Measurements from ENCODE around the gene TMEM182.

Gene TMEM182

GRCh38 chr2:102834523-102835273, 72.9 kb downstream of the TMEM182 start:
- H3K4me3 ChIP-seq (ENCODE audit: low read length): no peak overlapping the region
- TF ChIP-seq, protein P1, sequence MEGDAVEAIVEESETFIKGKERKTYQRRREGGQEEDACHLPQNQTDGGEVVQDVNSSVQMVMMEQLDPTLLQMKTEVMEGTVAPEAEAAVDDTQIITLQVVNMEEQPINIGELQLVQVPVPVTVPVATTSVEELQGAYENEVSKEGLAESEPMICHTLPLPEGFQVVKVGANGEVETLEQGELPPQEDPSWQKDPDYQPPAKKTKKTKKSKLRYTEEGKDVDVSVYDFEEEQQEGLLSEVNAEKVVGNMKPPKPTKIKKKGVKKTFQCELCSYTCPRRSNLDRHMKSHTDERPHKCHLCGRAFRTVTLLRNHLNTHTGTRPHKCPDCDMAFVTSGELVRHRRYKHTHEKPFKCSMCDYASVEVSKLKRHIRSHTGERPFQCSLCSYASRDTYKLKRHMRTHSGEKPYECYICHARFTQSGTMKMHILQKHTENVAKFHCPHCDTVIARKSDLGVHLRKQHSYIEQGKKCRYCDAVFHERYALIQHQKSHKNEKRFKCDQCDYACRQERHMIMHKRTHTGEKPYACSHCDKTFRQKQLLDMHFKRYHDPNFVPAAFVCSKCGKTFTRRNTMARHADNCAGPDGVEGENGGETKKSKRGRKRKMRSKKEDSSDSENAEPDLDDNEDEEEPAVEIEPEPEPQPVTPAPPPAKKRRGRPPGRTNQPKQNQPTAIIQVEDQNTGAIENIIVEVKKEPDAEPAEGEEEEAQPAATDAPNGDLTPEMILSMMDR (IDR thresholded peaks at IDR 0.05; ENCODE audit: insufficient read depth, low read depth, low read length, missing control alignments): no peak
- DNase-seq (ENCODE audit: low read depth): no peak

DNA sequence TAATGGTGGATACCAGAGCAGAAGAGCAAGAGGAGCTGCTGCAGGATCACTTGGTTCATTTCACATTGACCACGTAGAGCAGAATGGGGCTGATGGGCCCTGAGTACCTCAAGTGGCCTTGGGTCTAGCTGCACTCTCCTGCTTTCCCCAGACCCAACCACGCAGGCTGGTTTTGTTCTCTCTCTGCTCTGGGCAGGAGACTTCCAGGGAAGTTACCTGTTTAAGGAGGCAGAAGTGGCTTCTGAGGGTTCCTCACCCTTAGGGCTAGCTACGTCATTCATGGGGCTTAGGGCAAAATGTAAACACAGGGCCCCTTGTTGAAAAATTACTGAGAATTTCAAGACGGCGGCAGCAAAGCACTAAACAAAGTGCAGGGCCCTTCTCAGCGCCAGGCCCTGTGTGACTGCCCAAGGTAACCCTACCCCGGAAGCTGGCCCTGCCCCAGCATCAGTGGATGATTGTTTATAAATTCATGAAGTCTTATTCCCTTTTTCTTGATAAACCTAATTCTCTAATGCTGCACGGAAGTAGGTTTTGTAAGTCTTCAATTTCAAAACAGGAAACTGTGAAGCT, 75.9 kb downstream of the TMEM182 start:
- H3K4me3 ChIP-seq (ENCODE audit: low read length): no peak overlapping the region
- TF ChIP-seq, protein P1 (IDR thresholded peaks at IDR 0.05; ENCODE audit: insufficient read depth, low read depth, low read length, missing control alignments): no peak
- DNase-seq (ENCODE audit: low read depth): no peak

DNA sequence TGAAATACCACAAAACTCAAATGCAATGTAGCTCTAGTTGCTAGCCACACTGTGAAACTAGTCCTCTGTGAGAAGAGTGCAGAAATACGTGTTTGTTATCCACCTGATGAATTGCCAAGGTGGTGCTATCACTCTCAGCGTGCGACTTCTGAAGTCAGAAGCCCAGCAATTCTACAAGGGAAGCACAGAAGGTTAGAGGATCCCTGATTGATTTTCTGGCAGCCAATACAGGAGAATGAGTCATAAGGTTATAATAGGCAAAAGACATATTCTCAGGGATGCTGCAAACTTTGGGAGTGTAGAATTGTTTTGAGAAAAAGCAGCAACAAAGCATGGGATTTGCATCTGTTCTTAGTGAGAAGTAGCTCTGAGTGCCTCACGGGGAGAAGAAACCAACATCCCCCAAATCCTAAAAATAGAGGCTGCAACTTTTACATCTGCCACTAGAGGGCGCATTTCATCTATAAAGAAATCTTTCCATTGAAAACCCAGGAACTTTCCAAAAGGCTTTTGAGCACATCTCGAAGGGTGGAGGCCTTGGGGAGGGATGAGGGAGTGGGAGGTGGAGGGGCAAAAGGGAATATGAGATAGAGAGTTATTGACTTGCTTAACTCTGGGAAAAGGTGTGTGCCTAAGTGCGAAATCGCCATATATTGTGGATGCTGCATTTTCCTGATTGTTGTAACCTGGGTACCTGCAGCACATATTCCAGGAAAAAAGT, 78.0 kb downstream of the TMEM182 start:
- TF ChIP-seq, protein P1 (IDR thresholded peaks at IDR 0.05; ENCODE audit: insufficient read depth, low read depth, low read length, missing control alignments): peak; percentile 73
- no peak overlapping the region for H3K4me3 ChIP-seq (ENCODE audit: low read length)
- DNase-seq (ENCODE audit: low read depth): peak; percentile 44

DNA sequence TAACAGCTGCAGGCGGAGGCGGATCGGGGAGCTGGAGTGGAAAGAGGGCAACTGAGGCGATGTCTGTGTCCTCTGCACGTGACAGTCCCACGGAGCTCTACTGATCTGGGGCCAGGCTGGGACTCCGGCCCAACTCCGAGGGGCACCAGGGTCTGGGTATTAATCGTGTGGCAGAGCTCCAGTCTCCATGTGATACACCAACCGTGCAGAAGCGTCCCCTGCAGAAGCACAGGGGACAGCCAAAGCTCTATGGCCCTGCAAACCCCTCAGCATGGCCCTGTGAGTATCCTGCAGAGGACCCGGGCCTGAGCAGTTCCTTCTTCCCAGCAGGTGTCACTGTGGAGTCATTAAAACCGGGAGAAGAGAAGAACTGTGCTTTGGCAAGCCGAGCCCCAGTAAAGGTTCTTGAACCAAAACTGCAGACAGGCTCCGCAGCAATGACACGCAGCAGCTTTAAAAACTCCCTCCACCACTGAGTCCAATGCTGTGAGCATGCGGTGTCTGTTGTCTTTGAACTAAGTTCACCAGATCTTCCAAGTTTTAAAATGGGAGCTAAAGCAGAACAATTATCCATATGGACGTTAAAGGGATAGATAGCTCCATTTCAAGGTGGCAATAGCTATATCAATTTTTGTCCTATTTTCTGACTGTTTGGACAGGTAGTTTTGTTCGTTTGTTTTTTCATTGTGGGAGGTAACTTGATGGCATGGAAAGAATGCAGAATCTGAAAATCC, 79.4 kb downstream of the TMEM182 start:
- DNase-seq (ENCODE audit: low read depth): peak; percentile 59
- TF ChIP-seq, protein P1 (IDR thresholded peaks at IDR 0.05; ENCODE audit: insufficient read depth, low read depth, low read length, missing control alignments): peak; percentile 56
- no peak overlapping the region for H3K4me3 ChIP-seq (ENCODE audit: low read length)

- no peak for DNase-seq (ENCODE audit: low read depth)
- TF ChIP-seq, protein P1 (IDR thresholded peaks at IDR 0.05; ENCODE audit: insufficient read depth, low read depth, low read length, missing control alignments): no peak
- H3K4me3 ChIP-seq (ENCODE audit: low read length): no peak overlapping the region
Observed at GRCh38 chr2:102843764-102844443, 82.1 kb downstream of the TMEM182 start.

DNA sequence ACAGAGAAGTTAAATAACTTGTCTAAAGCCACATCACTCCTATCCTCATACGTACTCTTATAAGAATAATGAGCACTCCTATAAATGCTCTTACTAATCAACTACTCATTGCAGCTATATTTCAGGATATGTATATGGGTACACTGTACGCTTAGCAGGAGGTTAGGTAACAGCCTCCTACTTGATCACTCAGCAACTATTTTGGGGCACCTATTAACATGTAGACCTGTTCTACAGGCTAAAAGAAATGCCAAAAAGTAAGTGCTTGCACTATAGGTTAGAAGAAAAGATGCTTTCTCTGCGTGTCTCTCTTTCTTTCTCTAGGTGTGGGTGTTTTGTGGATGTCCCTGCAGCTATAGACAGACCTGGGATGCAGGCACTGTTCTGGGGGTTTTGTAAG, 83.1 kb downstream of the TMEM182 start:
- TF ChIP-seq, protein P1 (IDR thresholded peaks at IDR 0.05; ENCODE audit: insufficient read depth, low read depth, low read length, missing control alignments): no peak
- no peak overlapping the region for H3K4me3 ChIP-seq (ENCODE audit: low read length)
- no peak for DNase-seq (ENCODE audit: low read depth)

Measured in epithelial cell of esophagus (primary cell).